NCI-H226 (cell line): ENCODE measurements around the gene CHCHD1.
"Not testable (repeated sequence)": the region's sequence is repeated elsewhere in the genome, so short reads cannot be mapped to it uniquely, and the experiment has no call there.

Experiments
- DNase-seq: peaks from one replicate; pipeline ENCODE4 v3.0.0-alpha.2; 2015

Gene CHCHD1

DNA sequence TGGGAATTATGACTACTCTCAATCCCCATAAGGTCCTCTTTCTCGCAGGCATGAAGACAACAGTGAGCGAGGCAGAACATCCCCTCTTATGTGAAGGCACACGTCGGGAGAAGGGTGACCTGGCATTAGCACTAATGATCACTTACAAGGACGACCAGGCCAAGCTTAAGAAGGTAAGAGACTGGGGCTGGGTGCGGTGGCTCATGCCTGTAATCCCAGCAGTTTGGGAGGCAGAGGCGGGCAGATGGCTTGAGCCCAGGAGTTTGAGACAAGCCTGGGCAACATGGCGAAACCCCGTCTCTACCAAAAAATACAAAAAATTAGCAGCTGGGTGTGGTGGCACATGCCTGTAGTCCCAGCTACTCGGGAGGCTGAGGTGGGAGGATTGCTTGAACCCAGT is 13.6 kb downstream of the CHCHD1 start:
- not testable (repeated sequence) for DNase-seq

DNA sequence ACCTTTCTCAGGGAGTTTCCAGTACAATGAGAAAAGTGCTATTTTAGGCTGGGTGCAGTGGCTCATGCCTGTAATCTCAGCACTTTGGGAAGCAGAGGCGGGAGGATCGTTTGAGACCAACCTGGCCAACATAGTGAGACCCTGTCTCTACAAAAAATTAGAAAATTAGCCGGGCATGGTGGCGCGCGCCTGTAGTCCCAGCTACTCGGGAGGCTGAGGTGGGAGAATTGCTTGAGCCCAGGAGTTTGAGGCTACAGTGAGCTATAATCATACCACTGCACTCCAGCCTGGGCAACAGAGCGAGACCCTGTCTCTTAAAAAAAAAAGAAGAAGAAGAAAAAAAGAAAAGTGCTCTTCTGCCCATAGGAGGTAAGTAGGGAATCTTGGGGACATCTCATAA is 14.2 kb downstream of the CHCHD1 start:
- DNase-seq: not testable (repeated sequence)

DNA sequence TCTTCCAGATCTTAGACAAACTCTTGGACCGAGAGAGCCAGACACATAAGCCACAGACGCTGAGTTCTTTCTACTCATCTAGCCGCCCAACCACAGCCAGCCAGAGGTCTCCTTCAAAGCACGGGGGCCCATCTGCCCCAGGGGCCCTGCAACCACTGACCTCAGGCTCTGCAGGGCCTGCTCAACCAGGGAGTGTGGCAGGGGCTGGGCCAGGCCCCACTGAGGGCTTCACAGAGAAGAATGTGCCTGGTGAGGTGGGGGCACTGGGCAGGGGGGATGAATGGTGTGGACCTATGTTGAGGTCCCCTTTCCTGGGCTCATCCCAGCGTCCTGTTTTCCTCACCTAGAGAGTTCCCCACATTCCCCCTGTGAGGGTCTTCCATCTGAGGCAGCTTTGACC is 14.9 kb downstream of the CHCHD1 start:
- DNase-seq: no peak

GRCh38 chr10:73797324-73798025 is 15.6 kb downstream of the CHCHD1 start:
- DNase-seq: no peak

GRCh38 chr10:73798087-73798486 is 16.2 kb downstream of the CHCHD1 start:
- DNase-seq: no peak

DNA sequence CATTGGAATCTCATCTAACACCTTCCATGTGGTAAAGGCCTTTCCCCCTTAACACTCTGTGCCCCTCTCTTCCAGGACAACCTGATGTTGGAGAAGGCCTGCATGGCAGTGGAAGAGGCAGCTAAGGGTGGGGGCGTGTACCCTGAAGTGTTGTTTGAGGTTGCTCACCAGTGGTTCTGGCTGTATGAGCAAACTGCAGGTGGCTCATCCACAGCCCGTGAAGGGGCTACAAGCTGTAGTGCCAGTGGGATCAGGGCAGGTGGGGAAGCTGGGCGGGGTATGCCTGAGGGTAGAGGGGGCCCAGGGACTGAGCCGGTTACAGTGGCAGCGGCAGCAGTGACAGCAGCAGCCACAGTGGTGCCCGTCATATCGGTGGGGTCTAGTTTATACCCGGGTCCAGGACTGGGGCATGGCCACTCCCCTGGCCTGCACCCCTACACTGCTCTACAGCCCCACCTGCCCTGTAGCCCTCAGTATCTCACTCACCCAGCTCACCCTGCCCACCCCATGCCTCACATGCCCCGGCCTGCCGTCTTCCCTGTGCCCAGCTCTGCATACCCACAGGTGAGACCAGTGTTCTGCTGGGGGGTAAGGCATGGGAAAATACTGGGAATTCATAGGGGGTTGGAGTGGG is 17.2 kb downstream of the CHCHD1 start:
- DNase-seq: no peak

GRCh38 chr10:73799899-73800559 is 18.2 kb downstream of the CHCHD1 start:
- no peak for DNase-seq

- no peak for DNase-seq
Observed at GRCh38 chr10:73800560-73801252, 18.9 kb downstream of the CHCHD1 start.

GRCh38 chr10:73801253-73801590 is 19.4 kb downstream of the CHCHD1 start:
- DNase-seq: no peak

- DNase-seq: no peak
Observed at GRCh38 chr10:73802276-73802991, 20.6 kb downstream of the CHCHD1 start.

GRCh38 chr10:73803680-73804286 is 21.9 kb downstream of the CHCHD1 start:
- no peak for DNase-seq

GRCh38 chr10:73806176-73806950 is 24.5 kb downstream of the CHCHD1 start:
- DNase-seq: no peak

GRCh38 chr10:73807471-73807870 is 25.6 kb downstream of the CHCHD1 start:
- DNase-seq: no peak

GRCh38 chr10:73808021-73808815 is 26.4 kb downstream of the CHCHD1 start:
- no peak for DNase-seq

- DNase-seq: no peak
Observed at GRCh38 chr10:73809061-73809818, 27.4 kb downstream of the CHCHD1 start.

GRCh38 chr10:73810358-73810734 is 28.5 kb downstream of the CHCHD1 start:
- DNase-seq: no peak

GRCh38 chr10:73810735-73811465 is 29.1 kb downstream of the CHCHD1 start:
- DNase-seq: no peak

GRCh38 chr10:73812657-73813056 is 30.8 kb downstream of the CHCHD1 start:
- DNase-seq: no peak

GRCh38 chr10:73813333-73813732 is 31.5 kb downstream of the CHCHD1 start:
- no peak for DNase-seq
